Measurements from ENCODE around the gene IL20.

The IL20 gene

DNA sequence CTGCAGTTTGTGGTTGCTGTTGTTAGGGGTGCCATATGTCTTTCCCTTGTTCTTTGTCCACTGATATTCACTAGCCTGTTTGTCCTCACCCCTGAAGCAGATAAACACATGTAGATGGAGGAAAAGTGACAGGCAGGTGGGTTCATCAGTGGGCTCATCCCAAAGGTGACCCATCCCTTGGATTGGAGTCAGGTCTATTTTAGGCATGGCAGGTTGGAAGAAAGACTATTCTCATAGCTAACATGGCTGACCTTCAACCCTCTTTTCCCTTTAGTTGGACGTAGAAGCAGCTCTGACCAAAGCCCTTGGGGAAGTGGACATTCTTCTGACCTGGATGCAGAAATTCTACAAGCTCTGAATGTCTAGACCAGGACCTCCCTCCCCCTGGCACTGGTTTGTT lies 37.3 kb downstream of the IL20 start:
- peaks cover 3% of the 10 kb centered on the region for H3K4me1 ChIP-seq
- no peak for DNase-seq
- no peak for TF ChIP-seq CTCF (IDR thresholded peaks at IDR 0.05; ENCODE audit: low read depth, low read length)
- no peaks in the 10 kb centered on the region for H3K36me3 ChIP-seq
- no peaks in the 10 kb centered on the region for H3K27me3 ChIP-seq
- H3K4me3 ChIP-seq (ENCODE audit: low read depth, low read length), result no peak overlapping the region
- peaks cover 3% of the 10 kb centered on the region; the same call in 1 of the 2 replicates for H3K9me3 ChIP-seq

- Histone ChIP-seq H3K4me3 (ENCODE audit: low read depth, low read length) (no peak overlapping the region), H3K36me3 (no peaks in the 10 kb centered on the region), H3K27me3 (no peaks in the 10 kb centered on the region; the same call in 1 of the 2 replicates), H3K9me3 (peaks cover 3% of the 10 kb centered on the region; the same call in 1 of the 2 replicates), H3K4me1 (peaks cover 3% of the 10 kb centered on the region)
- no peak for TF ChIP-seq CTCF (IDR thresholded peaks at IDR 0.05; ENCODE audit: low read depth, low read length)
- no peak for DNase-seq
These were observed 38.3 kb downstream of the IL20 start for GRCh38 chr1:206903687-206904086.

- H3K27me3 ChIP-seq, result peaks cover 7% of the 10 kb centered on the region
- H3K4me3 ChIP-seq (ENCODE audit: low read depth, low read length), result no peak overlapping the region
- no peak for TF ChIP-seq CTCF (IDR thresholded peaks at IDR 0.05; ENCODE audit: low read depth, low read length)
- H3K4me1 ChIP-seq, result peaks cover 3% of the 10 kb centered on the region
- DNase-seq, result no peak
- no peaks in the 10 kb centered on the region for H3K36me3 ChIP-seq
- H3K9me3 ChIP-seq, result peaks cover 3% of the 10 kb centered on the region; the same call in 1 of the 2 replicates
These were observed 39.2 kb downstream of the IL20 start for GRCh38 chr1:206904423-206905142.

DNA sequence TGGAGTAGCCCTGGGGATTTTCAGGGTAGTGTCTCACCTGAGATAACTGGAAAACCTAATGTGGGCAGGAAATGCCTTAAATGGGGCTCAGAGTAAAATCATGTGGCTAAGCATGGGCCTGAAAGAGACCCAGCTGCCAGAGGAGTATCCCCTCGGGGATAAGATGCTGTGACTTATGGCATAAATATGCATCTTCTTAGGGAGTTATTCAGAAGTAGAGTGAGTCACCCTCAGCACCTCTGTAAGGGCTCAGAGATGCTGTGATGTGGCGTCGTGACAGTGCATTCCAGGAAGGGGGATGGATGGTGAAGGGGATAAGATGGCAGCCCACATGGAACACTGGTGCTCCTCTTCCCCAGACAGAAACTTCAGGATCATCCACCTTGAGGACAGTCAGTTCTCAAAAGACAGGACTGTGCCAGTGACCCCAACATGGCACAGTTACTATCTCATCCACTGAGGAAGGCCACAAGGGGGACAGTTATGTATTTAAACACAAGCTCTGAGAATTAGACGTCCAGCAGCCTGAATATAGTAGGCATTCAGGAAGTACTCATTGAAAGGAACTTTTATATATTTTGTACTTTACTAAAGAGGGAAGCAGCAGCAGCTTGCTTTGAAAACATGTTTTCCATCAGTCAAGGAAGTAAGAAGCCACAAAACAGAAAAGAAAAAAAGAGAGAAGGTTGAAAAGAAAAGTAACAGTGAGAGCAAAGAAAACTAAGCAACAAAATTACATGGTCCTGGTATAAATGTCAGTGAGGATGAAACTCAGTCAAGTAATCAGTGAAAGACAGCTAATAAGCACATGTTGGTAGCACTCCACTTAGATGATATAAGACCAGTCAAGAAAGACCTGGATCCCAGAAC lies 40.1 kb downstream of the IL20 start:
- Histone ChIP-seq H3K9me3 (peaks cover 3% of the 10 kb centered on the region; the same call in 1 of the 2 replicates), H3K36me3 (no peaks in the 10 kb centered on the region), H3K4me1 (peaks cover 3% of the 10 kb centered on the region), H3K27me3 (peaks cover 7% of the 10 kb centered on the region), H3K4me3 (ENCODE audit: low read depth, low read length) (no peak overlapping the region)
- DNase-seq, result no peak
- no peak for TF ChIP-seq CTCF (IDR thresholded peaks at IDR 0.05; ENCODE audit: low read depth, low read length)

DNA sequence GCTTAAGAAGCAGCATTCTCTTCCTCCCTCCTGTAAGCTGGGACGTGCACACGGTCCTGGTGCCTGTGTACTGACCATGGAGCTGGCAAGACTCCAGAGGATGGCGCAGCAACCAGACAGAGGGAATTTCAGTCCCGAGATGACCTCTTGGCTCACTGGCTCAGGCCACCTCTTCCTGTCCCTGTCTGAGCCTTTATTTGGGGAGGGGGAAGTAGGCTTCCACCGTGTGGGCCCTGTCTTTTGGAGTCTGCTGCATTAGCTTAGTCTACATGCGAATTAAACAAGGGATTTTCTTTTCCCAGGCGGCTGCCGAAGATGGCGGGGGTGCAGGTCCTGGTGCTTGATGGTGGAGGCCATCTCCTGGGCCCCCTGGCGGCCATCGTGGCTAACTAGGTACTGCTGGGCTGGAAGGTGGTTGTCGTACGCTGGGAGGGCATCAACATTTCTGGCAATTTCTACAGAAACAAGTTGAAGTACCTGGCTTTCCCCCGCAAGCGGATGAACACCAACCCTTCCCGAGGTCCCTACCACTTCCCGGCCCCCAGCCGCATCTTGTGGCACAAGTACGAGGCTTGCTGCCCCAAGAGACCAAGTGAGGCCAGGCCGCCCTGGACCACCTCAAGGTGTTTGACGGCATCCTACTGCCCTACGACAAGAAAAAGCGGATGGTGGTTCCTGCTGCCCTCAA lies 42.0 kb downstream of the IL20 start:
- H3K4me3 ChIP-seq (ENCODE audit: low read depth, low read length), result peak overlapping the region; percentile 22; the same call in 1 of the 2 replicates
- H3K36me3 ChIP-seq, result no peaks in the 10 kb centered on the region
- peak; percentile 61 for TF ChIP-seq CTCF (IDR thresholded peaks at IDR 0.05; ENCODE audit: low read depth, low read length)
- H3K9me3 ChIP-seq, result no peaks in the 10 kb centered on the region
- peak; percentile 77 for DNase-seq
- peaks cover 7% of the 10 kb centered on the region for H3K27me3 ChIP-seq
- peaks cover 3% of the 10 kb centered on the region for H3K4me1 ChIP-seq
